Thyroid gland (tissue), 4 donors: ENCODE data around the gene HM13.

Experiments
- POLR2A ChIP-seq, 2 donors: fragments of 450-650 bp; IDR thresholded peaks; one replicate each; pipeline ENCODE4 v1.6.1; 2017; ENCODE audit warnings: antibody characterized with exemption in 2 of 2, mild to moderate bottlenecking in 2 of 2, moderate library complexity in 1 of 2
- TF ChIP-seq, protein P1 (sequence below), 6 experiments: fragments of 200-600 bp in 3 of 6; fragments of 450-650 bp in 3 of 6; sonication (generic) in 3 of 6; IDR thresholded peaks; one replicate each; pipeline ENCODE4 v1.5.1; 2016 to 2019; ENCODE audit warnings: antibody characterized with exemption in 6 of 6, mild to moderate bottlenecking in 2 of 6, inconsistent platforms in 1 of 6, moderate library complexity in 1 of 6

DNA sequence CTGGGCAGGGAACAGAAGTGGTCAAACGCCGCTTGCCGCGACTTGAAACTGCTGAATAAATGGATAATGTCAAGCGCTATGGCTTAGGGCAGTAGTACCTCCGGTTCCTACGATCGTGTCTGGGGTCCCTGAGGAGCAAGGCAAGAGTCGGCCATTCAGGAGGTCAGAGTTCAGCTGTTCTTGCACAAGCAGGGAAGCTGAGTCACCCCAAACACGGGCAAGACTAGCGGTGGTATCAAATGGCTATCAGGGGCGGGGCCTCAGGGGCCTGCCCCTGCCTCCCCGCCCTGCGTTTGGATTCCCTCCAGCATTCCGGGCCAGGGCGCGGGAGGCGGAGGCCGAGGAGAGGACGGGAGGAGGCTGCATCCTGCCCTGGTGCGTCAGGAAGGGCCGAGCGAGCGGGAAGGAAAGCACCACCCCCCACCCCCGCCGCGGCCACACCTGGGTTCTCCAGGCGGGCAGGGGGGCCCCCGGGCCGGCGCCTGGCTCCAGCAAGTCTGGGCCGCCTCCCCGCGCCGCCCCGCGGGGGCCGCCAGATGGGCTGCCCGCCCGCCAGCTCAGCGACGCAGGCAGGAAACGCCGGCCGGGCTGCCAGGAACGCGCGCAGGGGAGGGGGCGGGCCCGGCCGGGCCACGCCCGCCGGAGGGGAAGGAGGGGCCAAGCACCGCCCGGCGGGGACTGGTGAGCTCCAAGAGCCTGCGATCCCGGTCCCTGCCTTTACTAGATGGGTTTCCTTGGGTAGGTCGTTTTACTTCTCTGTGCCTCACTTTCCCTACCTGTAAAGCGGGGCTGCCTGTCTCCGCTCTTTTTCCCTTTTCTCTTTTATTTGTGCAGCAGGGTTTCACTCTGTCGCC is 58.7 kb downstream of the HM13 start:
- TF ChIP-seq, protein P1, sequence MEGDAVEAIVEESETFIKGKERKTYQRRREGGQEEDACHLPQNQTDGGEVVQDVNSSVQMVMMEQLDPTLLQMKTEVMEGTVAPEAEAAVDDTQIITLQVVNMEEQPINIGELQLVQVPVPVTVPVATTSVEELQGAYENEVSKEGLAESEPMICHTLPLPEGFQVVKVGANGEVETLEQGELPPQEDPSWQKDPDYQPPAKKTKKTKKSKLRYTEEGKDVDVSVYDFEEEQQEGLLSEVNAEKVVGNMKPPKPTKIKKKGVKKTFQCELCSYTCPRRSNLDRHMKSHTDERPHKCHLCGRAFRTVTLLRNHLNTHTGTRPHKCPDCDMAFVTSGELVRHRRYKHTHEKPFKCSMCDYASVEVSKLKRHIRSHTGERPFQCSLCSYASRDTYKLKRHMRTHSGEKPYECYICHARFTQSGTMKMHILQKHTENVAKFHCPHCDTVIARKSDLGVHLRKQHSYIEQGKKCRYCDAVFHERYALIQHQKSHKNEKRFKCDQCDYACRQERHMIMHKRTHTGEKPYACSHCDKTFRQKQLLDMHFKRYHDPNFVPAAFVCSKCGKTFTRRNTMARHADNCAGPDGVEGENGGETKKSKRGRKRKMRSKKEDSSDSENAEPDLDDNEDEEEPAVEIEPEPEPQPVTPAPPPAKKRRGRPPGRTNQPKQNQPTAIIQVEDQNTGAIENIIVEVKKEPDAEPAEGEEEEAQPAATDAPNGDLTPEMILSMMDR (IDR thresholded peaks at IDR 0.05), result peak in 2 of 6 experiments; percentile 6 to 22
- TF ChIP-seq POLR2A (IDR thresholded peaks at IDR 0.05), result peak in 1 of 2 donors; percentile 80
